ENCODE results near the gene NXPE2.

NXPE2 gene

GRCh38 chr11:114666760-114667159 lies 11.6 kb upstream of the NXPE2 start:
- TF ChIP-seq, protein P1, sequence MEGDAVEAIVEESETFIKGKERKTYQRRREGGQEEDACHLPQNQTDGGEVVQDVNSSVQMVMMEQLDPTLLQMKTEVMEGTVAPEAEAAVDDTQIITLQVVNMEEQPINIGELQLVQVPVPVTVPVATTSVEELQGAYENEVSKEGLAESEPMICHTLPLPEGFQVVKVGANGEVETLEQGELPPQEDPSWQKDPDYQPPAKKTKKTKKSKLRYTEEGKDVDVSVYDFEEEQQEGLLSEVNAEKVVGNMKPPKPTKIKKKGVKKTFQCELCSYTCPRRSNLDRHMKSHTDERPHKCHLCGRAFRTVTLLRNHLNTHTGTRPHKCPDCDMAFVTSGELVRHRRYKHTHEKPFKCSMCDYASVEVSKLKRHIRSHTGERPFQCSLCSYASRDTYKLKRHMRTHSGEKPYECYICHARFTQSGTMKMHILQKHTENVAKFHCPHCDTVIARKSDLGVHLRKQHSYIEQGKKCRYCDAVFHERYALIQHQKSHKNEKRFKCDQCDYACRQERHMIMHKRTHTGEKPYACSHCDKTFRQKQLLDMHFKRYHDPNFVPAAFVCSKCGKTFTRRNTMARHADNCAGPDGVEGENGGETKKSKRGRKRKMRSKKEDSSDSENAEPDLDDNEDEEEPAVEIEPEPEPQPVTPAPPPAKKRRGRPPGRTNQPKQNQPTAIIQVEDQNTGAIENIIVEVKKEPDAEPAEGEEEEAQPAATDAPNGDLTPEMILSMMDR (IDR thresholded peaks at IDR 0.05; ENCODE audit: insufficient read depth, low read depth, low read length, missing control alignments), result no peak

DNA sequence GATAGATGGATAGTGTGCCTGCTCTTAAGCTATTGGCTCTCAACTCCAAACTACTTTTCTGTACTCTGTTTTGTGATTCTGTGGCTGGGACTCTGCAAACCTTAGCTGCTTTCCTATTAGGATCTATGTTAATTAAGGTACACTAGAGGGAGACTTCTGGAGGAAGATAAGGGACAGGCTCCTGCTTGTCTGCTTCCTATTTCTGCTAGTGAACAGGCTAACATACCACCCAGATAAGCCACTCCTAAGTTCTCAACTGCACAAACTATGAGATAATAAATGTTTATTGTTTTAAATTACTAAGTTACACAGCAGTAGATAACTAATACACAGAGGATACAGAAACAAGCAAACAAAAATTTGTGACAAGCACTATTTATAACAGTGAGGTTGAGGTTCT lies 10.2 kb upstream of the NXPE2 start:
- H3K4me3 ChIP-seq (ENCODE audit: low read depth, low read length), result no peak overlapping the region
- DNase-seq (ENCODE audit: low read depth), result no peak
- TF ChIP-seq, protein P1 (IDR thresholded peaks at IDR 0.05; ENCODE audit: insufficient read depth, low read depth, low read length, missing control alignments), result no peak

More at GRCh38 chr11:114666760-114667159, 11.6 kb upstream of the NXPE2 start:
- DNase-seq (ENCODE audit: low read depth), result no peak
- no peak overlapping the region for H3K4me3 ChIP-seq (ENCODE audit: low read depth, low read length)

DNA sequence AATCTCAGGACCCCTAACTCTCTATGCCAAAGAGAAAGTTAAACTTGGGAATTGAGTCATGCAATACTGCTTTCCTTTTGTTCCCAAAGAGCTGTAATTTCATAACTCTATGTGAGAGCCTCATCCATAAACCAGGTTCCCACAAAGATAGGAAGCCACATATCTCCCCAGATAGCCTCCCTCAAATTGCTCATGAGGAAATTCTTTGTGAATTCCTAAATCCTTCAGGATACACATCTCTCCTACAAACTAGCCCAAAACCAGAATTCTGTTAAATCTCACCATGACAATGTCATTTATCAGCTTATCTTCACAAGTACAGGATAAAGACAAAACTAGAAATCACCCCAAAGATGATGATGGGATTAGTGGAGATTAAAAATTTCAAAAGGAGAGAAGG lies 4.7 kb upstream of the NXPE2 start:
- TF ChIP-seq, protein P1 (IDR thresholded peaks at IDR 0.05; ENCODE audit: insufficient read depth, low read depth, low read length, missing control alignments), result no peak
- no peak for DNase-seq (ENCODE audit: low read depth)
- no peak overlapping the region for H3K4me3 ChIP-seq (ENCODE audit: low read depth, low read length)

DNA sequence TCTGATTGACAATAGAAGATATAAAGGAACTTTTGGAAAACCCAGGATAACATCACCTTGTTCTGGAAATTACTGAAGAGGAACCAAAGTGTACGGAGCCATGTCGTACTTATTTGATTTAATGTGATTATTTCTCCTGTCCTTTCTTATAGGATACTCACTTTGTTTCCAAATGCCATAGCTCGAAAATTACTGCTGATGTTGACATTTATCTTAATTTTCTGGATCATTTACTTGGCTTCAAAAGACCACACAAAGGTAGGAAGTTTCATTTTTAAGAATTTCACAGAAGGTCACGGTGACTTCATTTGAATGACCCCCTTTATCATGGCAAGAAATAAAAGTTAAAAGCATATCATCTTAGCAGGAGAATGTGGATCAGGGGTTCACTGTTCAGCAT lies 1.2 kb downstream of the NXPE2 start:
- no peak for DNase-seq (ENCODE audit: low read depth)
- H3K4me3 ChIP-seq (ENCODE audit: low read depth, low read length), result no peak overlapping the region
- TF ChIP-seq, protein P1 (IDR thresholded peaks at IDR 0.05; ENCODE audit: insufficient read depth, low read depth, low read length, missing control alignments), result no peak

DNA sequence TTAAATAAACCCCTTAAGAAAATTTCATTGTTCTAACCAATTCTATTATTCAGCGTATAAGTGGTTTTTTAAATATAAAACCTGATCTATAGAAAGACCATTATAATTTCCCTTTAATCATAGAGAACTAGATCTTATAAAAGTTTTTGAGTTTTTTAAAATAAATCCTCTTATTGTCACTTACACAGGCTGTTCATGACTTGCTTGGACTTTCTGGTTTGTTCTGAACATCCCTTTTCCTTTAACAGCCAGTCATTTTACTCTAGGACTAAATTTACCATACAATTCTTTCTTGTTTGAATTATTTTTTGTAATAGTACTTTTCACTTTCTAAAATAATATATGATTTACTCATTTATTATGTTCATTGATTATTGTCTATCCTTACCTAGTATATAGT lies 4.7 kb downstream of the NXPE2 start:
- TF ChIP-seq, protein P1 (IDR thresholded peaks at IDR 0.05; ENCODE audit: insufficient read depth, low read depth, low read length, missing control alignments), result no peak
- no peak for DNase-seq (ENCODE audit: low read depth)
- no peak overlapping the region for H3K4me3 ChIP-seq (ENCODE audit: low read depth, low read length)

- no peak for DNase-seq (ENCODE audit: low read depth)
- H3K4me3 ChIP-seq (ENCODE audit: low read depth, low read length), result no peak overlapping the region
- TF ChIP-seq, protein P1 (IDR thresholded peaks at IDR 0.05; ENCODE audit: insufficient read depth, low read depth, low read length, missing control alignments), result no peak
These were observed 6.3 kb downstream of the NXPE2 start for GRCh38 chr11:114684636-114685035.

- no peak for DNase-seq (ENCODE audit: low read depth)
- TF ChIP-seq, protein P1 (IDR thresholded peaks at IDR 0.05; ENCODE audit: insufficient read depth, low read depth, low read length, missing control alignments), result no peak
- no peak overlapping the region for H3K4me3 ChIP-seq (ENCODE audit: low read depth, low read length)
These were observed 6.8 kb downstream of the NXPE2 start for GRCh38 chr11:114685097-114685496.
